ENCODE results near the gene ZNF583.

The ZNF583 gene

GRCh38 chr19:56403261-56403660 lies 871 bp upstream of the ZNF583 start:
- no peak for TF ChIP-seq CTCF (conservative IDR thresholded peaks at IDR 0.05; ENCODE audit: low read length)

GRCh38 chr19:56404705-56405056 lies 549 bp downstream of the ZNF583 start:
- peak overlapping the region; percentile 95 for H3K4me3 ChIP-seq (ENCODE audit: low read length)
- TF ChIP-seq CTCF (conservative IDR thresholded peaks at IDR 0.05; ENCODE audit: low read length) = no peak
- peak; percentile 3 for DNase-seq (ENCODE audit: low read depth)

More at GRCh38 chr19:56403261-56403660, 871 bp upstream of the ZNF583 start:
- DNase-seq (ENCODE audit: low read depth) = peak; percentile 0
- H3K4me3 ChIP-seq (ENCODE audit: low read length) = peak overlapping the region; percentile 95

- no peak for DNase-seq (ENCODE audit: low read depth)
- H3K4me3 ChIP-seq (ENCODE audit: low read length) = peak overlapping the region; percentile 95
- TF ChIP-seq CTCF (conservative IDR thresholded peaks at IDR 0.05; ENCODE audit: low read length) = no peak
Measured at GRCh38 chr19:56405062-56405461, 930 bp downstream of the ZNF583 start.

GRCh38 chr19:56423276-56423984 lies 19.3 kb downstream of the ZNF583 start:
- DNase-seq (ENCODE audit: low read depth) = no peak
- no peak for TF ChIP-seq CTCF (conservative IDR thresholded peaks at IDR 0.05; ENCODE audit: low read length)
- no peak overlapping the region for H3K4me3 ChIP-seq (ENCODE audit: low read length)

GRCh38 chr19:56423985-56424353 lies 19.8 kb downstream of the ZNF583 start:
- H3K4me3 ChIP-seq (ENCODE audit: low read length) = no peak overlapping the region
- no peak for DNase-seq (ENCODE audit: low read depth)
- TF ChIP-seq CTCF (conservative IDR thresholded peaks at IDR 0.05; ENCODE audit: low read length) = no peak

- H3K4me3 ChIP-seq (ENCODE audit: low read length) = no peak overlapping the region
- no peak for DNase-seq (ENCODE audit: low read depth)
- no peak for TF ChIP-seq CTCF (conservative IDR thresholded peaks at IDR 0.05; ENCODE audit: low read length)
Measured at GRCh38 chr19:56441206-56441792, 37.2 kb downstream of the ZNF583 start.

GRCh38 chr19:56474308-56474707 lies 70.2 kb downstream of the ZNF583 start:
- DNase-seq (ENCODE audit: low read depth) = no peak
- H3K4me3 ChIP-seq (ENCODE audit: low read length) = no peak overlapping the region
- no peak for TF ChIP-seq CTCF (conservative IDR thresholded peaks at IDR 0.05; ENCODE audit: low read length)
